IMR-90 (cell line): ENCODE measurements around the gene KIF1A. TPM values are rescaled to one million over a fixed set of nuclear protein-coding genes. Genes with fewer than 3 reads are reported as not detected.

Source experiments
- ATAC-seq: fragments of 200-7000 bp; cut with Tn5 transposase; 2 replicates; pipeline ENCODE4 v1.9.1; 2020; ENCODE audit warnings: low read depth, mild to moderate bottlenecking, moderate library complexity
- BruUV-seq: library from RNA; stranded (reverse); fragments of 400-500 nt; replicated peaks from 2 replicates; lab custom pipeline; 2021; lab: Mats Ljungman, UMichigan
- CTCF ChIA-PET: fragments of 300-600 bp; formaldehyde crosslinking; extraction: SDS; loops from one replicate; lab custom pipeline; 2021; ENCODE audit warnings: antibody characterized with exemption; lab: Yijun Ruan, JAX
- POLR2A ChIA-PET: fragments of 300-600 bp; sonication (Branson Sonifier 250); formaldehyde crosslinking; loops from one replicate; lab custom pipeline; 2022; ENCODE audit warnings: antibody characterized with exemption; ENCODE audit not compliant: unreplicated experiment; lab: Charles Lee
- DNase-seq: peaks from one replicate; pipeline ENCODE4 v3.0.0; 2013
- H2AFZ ChIP-seq: replicated peaks from 2 replicates; pipeline ENCODE3; 2013; ENCODE audit warnings: low read length, mild to moderate bottlenecking; ENCODE audit not compliant: poor library complexity
- H2AK5ac ChIP-seq: 2 replicates; pipeline ENCODE4 v1.6.1; 2013; ENCODE audit warnings: low read depth, low read length, inconsistent platforms
- H2AK9ac ChIP-seq: replicated peaks from 2 replicates; pipeline ENCODE3; 2013; ENCODE audit warnings: mild to moderate bottlenecking, low read depth, low read length, moderate library complexity; ENCODE audit not compliant: poor library complexity
- H2BK120ac ChIP-seq: 2 replicates; pipeline ENCODE4 v1.6.1; 2013; ENCODE audit warnings: low read depth, low read length, inconsistent platforms
- H2BK15ac ChIP-seq: 3 replicates; pipeline ENCODE4 v1.6.1; 2013; ENCODE audit warnings: low read depth, low read length, inconsistent platforms
- H2BK20ac ChIP-seq: 2 replicates; pipeline ENCODE4 v1.6.1; 2013; ENCODE audit warnings: low read depth, mild to moderate bottlenecking, inconsistent platforms, low read length, moderate library complexity
- H2BK5ac ChIP-seq: 2 replicates; pipeline ENCODE4 v1.6.1; 2013; ENCODE audit warnings: mild to moderate bottlenecking, low read depth, low read length, inconsistent platforms; ENCODE audit not compliant: poor library complexity, severe bottlenecking
- H3K14ac ChIP-seq: replicated peaks from 2 replicates; pipeline ENCODE4 v1.6.1; 2013; ENCODE audit warnings: low read depth, low read length, inconsistent platforms
- H3K18ac ChIP-seq: 2 replicates; pipeline ENCODE4 v1.6.1; 2013; ENCODE audit warnings: low read depth, low read length, control low read depth
- H3K23ac ChIP-seq: 2 replicates; pipeline ENCODE4 v1.6.1; 2013; ENCODE audit warnings: low read depth, low read length, inconsistent platforms
- H3K27ac ChIP-seq: 2 replicates; pipeline ENCODE4 v1.5.1; 2013; ENCODE audit warnings: mild to moderate bottlenecking, control low read depth, low read length; ENCODE audit not compliant: insufficient read depth
- H3K27me3 ChIP-seq: 2 replicates; pipeline ENCODE4 v1.6.1; 2013; ENCODE audit warnings: low read length; ENCODE audit not compliant: control insufficient read depth, insufficient read depth
- H3K36me3 ChIP-seq: 2 replicates; pipeline ENCODE4 v1.6.1; 2013; ENCODE audit warnings: low read length, mixed read lengths; ENCODE audit not compliant: control insufficient read depth, insufficient read depth
- H3K4ac ChIP-seq: 2 replicates; pipeline ENCODE4 v1.6.1; 2013; ENCODE audit warnings: low read depth, low read length, inconsistent platforms
- H3K4me1 ChIP-seq: 2 replicates; pipeline ENCODE4 v1.6.1; 2013; ENCODE audit warnings: low read length, mixed read lengths; ENCODE audit not compliant: control insufficient read depth, insufficient read depth
- H3K4me2 ChIP-seq: 2 replicates; pipeline ENCODE4 v1.6.1; 2013; ENCODE audit warnings: low read depth, mild to moderate bottlenecking, control low read depth, low read length, moderate library complexity
- H3K4me3 ChIP-seq: 2 replicates; pipeline ENCODE4 v1.5.1; 2013; ENCODE audit warnings: low read depth, mild to moderate bottlenecking, control low read depth, low read length, moderate library complexity; ENCODE audit not compliant: insufficient read depth
- H3K56ac ChIP-seq: 2 replicates; pipeline ENCODE4 v1.6.1; 2013; ENCODE audit warnings: low read length, inconsistent platforms; ENCODE audit not compliant: insufficient read depth; ENCODE audit errors: extremely low read depth
- H3K79me1 ChIP-seq, 2 experiments: 2 replicates each; pipeline ENCODE4 v1.6.1; 2013; ENCODE audit warnings: low read length in 2 of 2, inconsistent platforms in 1 of 2, low read depth in 1 of 2
- H3K9ac ChIP-seq: 2 replicates; pipeline ENCODE4 v1.6.1; 2013; ENCODE audit warnings: low read depth, low read length, control low read depth
- H3K9me1 ChIP-seq: 2 replicates; pipeline ENCODE4 v1.6.1; 2013; ENCODE audit warnings: low read length, inconsistent platforms; ENCODE audit not compliant: insufficient read depth
- H3K9me3 ChIP-seq: 2 replicates; pipeline ENCODE4 v1.6.1; 2013; ENCODE audit warnings: low read length; ENCODE audit not compliant: control insufficient read depth, insufficient read depth
- H4K20me1 ChIP-seq: 2 replicates; pipeline ENCODE4 v1.6.1; 2013; ENCODE audit warnings: low read length, inconsistent platforms; ENCODE audit not compliant: insufficient read depth
- H4K5ac ChIP-seq: 2 replicates; pipeline ENCODE4 v1.6.1; 2013; ENCODE audit warnings: mild to moderate bottlenecking, low read depth, low read length, control low read depth
- H4K8ac ChIP-seq, 2 experiments: 2 replicates each; pipeline ENCODE4 v1.6.1; 2013; ENCODE audit warnings: low read depth in 2 of 2, low read length in 2 of 2, control low read depth in 1 of 2, inconsistent platforms in 1 of 2
- H4K91ac ChIP-seq: 2 replicates; pipeline ENCODE4 v1.6.1; 2013; ENCODE audit warnings: low read depth, low read length, inconsistent platforms; ENCODE audit not compliant: insufficient read depth
- BHLHE40 ChIP-seq: fragments of 150-350 bp; IDR thresholded peaks from 2 replicates; pipeline ENCODE4 v1.6.1; 2016; ENCODE audit warnings: mild to moderate bottlenecking, low read depth, low read length
- CHD1 ChIP-seq: IDR thresholded peaks from 2 replicates; pipeline ENCODE4 v1.6.1; 2012; ENCODE audit warnings: low read depth, low read length, improper control_type of control experiment
- FOS ChIP-seq: fragments of 150-350 bp; IDR thresholded peaks from 2 replicates; pipeline ENCODE4 v1.6.1; 2016; ENCODE audit warnings: low read depth, low read length
- MAFK ChIP-seq: IDR thresholded peaks from 2 replicates; pipeline ENCODE4 v1.6.1; 2012; ENCODE audit warnings: low read depth, low read length, improper control_type of control experiment
- POLR2A ChIP-seq: IDR thresholded peaks from 2 replicates; pipeline ENCODE4 v1.6.1; 2012; ENCODE audit warnings: mild to moderate bottlenecking, low read depth, low read length
- RFX5 ChIP-seq: IDR thresholded peaks from 2 replicates; pipeline ENCODE4 v1.8.0; 2012; ENCODE audit warnings: low read depth, mild to moderate bottlenecking, low read length, moderate library complexity
- SMC3 ChIP-seq: fragments of 150-350 bp; IDR thresholded peaks from 2 replicates; pipeline ENCODE4 v1.6.1; 2016; ENCODE audit warnings: low read depth, mild to moderate bottlenecking, antibody characterized with exemption, low read length, moderate library complexity
- WGBS, 2 experiments: methylation state at CpG; one replicate each; pipeline versions ENCODE4 v1.1.5 to v1.1.7; 2013; ENCODE audit warnings: missing lambda C conversion rate in 2 of 2; ENCODE audit not compliant: insufficient read length in 1 of 2; ENCODE audit errors: extremely low coverage in 2 of 2; 5-methylcytosine and 5-hydroxymethylcytosine counted together
- dilution Hi-C: fragments of 300-500 bp; cut with HindIII; formaldehyde crosslinking; loops from one replicate; pipeline ENCODE4 v1.14.3; 2018; ENCODE audit warnings: low sequenced_read_pairs; ENCODE audit not compliant: unreplicated experiment
- in situ Hi-C: fragments of 300-500 bp; cut with MboI; formaldehyde crosslinking; loops from 3 replicates; pipeline ENCODE4 v1.14.3; 2019; ENCODE audit warnings: low sequenced_read_pairs, inconsistent platforms, mixed read lengths
- intact Hi-C: fragments of 100-400 bp; cut with micrococcal nuclease; formaldehyde crosslinking; loops from 2 replicates; pipeline ENCODE4 v1.10.0; 2022
- polyA plus RNA-seq, 3 experiments: library from polyadenylated mRNA; depleted of rRNA; stranded (reverse); fragments of >200 nt; gene quantifications; 2 replicates each; pipeline ENCODE4 v1.2.3, GENCODE V29; 2012; ENCODE audit warnings: low replicate concordance in 1 of 3
- total RNA-seq: library from RNA; depleted of rRNA; stranded (reverse); fragments of >200 nt; gene quantifications from 2 replicates; pipeline ENCODE4 v1.2.3, GENCODE V29; 2012
- TF ChIP-seq, protein P1 (sequence below): conservative IDR thresholded peaks from 2 replicates; pipeline ENCODE4 v1.5.1; 2012; ENCODE audit warnings: mild to moderate bottlenecking, low read depth, low read length, improper control_type of control experiment
- TF ChIP-seq, protein P2 (sequence below): fragments of 150-350 bp; IDR thresholded peaks from 2 replicates; pipeline ENCODE4 v1.6.1; 2016; ENCODE audit warnings: low read depth, mild to moderate bottlenecking, low read length, moderate library complexity, borderline replicate concordance

KIF1A gene
- total and polyA plus RNA-seq, 2 of the 4 experiments (the other 2 are of a cell fraction) = under 0.01 TPM; not detected in 1

DNA sequence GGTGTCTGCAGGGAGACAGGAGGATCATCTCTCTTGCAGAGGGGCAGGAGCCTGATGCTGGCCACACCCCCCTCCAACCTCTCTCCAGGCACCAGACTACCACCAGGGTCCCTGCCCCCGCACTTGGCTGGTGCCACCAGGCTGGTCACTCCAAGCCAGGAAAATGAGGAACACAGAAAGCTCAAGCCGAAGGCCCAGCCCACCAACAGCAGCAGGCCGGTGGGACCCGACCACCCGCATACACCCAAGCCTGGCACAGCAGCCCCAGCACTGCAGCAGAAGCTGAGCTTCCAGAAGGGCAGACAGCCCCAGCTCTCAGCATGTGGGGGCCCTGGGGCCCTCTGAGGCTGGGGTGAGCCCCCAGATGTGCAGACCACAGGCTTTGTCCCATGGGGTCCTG lies 52.7 kb downstream of the KIF1A start:
- Histone ChIP-seq H2AK9ac (no peak overlapping the region), H3K27ac (no peak overlapping the region), H3K4me1 (no peaks in the 10 kb centered on the region), H3K36me3 (no peaks in the 10 kb centered on the region), H3K9me3 (no peaks in the 10 kb centered on the region), H4K8ac (no peak overlapping the region), H3K9me1 (no peaks in the 10 kb centered on the region), H2AFZ (no peak overlapping the region), H3K79me1 (no peaks in the 10 kb centered on the region), H3K4ac (no peak overlapping the region), H3K14ac (no peak overlapping the region), H4K20me1 (no peaks in the 10 kb centered on the region; the same call in 1 of the 2 replicates), H2BK20ac (no peak overlapping the region), H3K56ac (no peak overlapping the region), H3K27me3 (peaks cover 5% of the 10 kb centered on the region; the same call in 1 of the 2 replicates), H4K91ac (no peak overlapping the region), H2BK15ac (no peak overlapping the region), H3K9ac (no peak overlapping the region), H3K23ac (no peak overlapping the region), H3K4me2 (no peak overlapping the region), H2BK120ac (no peak overlapping the region), H3K4me3 (no peak overlapping the region), H2BK5ac (no peak overlapping the region), H3K18ac (no peak overlapping the region), H2AK5ac (no peak overlapping the region), H4K5ac (no peak overlapping the region)
- intact Hi-C loops = no loop called here
- in situ Hi-C loops = no loop called here
- no TSS peak for BruUV-seq
- no CpG with 5 or more reads among the region's 5 CpGs for WGBS, 2 experiments
- dilution Hi-C loops = no loop called here
- POLR2A ChIA-PET = no interaction called here
- no peak for DNase-seq
- ATAC-seq = no peak
- TF ChIP-seq RFX5 (no peak), MAFK (no peak), CHD1 (no peak), BHLHE40 (no peak), FOS (no peak), SMC3 (no peak), POLR2A (no peak)
- TF ChIP-seq, protein P1, sequence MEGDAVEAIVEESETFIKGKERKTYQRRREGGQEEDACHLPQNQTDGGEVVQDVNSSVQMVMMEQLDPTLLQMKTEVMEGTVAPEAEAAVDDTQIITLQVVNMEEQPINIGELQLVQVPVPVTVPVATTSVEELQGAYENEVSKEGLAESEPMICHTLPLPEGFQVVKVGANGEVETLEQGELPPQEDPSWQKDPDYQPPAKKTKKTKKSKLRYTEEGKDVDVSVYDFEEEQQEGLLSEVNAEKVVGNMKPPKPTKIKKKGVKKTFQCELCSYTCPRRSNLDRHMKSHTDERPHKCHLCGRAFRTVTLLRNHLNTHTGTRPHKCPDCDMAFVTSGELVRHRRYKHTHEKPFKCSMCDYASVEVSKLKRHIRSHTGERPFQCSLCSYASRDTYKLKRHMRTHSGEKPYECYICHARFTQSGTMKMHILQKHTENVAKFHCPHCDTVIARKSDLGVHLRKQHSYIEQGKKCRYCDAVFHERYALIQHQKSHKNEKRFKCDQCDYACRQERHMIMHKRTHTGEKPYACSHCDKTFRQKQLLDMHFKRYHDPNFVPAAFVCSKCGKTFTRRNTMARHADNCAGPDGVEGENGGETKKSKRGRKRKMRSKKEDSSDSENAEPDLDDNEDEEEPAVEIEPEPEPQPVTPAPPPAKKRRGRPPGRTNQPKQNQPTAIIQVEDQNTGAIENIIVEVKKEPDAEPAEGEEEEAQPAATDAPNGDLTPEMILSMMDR = no peak
- TF ChIP-seq, protein P2, sequence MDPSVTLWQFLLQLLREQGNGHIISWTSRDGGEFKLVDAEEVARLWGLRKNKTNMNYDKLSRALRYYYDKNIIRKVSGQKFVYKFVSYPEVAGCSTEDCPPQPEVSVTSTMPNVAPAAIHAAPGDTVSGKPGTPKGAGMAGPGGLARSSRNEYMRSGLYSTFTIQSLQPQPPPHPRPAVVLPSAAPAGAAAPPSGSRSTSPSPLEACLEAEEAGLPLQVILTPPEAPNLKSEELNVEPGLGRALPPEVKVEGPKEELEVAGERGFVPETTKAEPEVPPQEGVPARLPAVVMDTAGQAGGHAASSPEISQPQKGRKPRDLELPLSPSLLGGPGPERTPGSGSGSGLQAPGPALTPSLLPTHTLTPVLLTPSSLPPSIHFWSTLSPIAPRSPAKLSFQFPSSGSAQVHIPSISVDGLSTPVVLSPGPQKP = no peak
- CTCF ChIA-PET = no interaction called here
